Activated CD8-positive, alpha-beta memory T cell treated with anti-CD3 and anti-CD28 coated beads for 36 hours (primary cell): ENCODE measurements around the gene NELL1. TPM values are rescaled to one million over a fixed set of nuclear protein-coding genes. Genes with fewer than 3 reads are reported as not detected.
"Not testable (repeated sequence)": the region's sequence is repeated elsewhere in the genome, so short reads cannot be mapped to it uniquely, and the experiment has no call there.

ENCODE experiments used
- CTCF ChIA-PET: fragments of 350-600 bp; sonication (Branson Sonifier 250); formaldehyde crosslinking; loops from one replicate; lab custom pipeline; 2021; ENCODE audit warnings: antibody characterized with exemption; lab: Charles Lee
- POLR2A ChIA-PET: fragments of 350-600 bp; sonication (Branson Sonifier 250); formaldehyde crosslinking; loops from one replicate; lab custom pipeline; 2021; ENCODE audit warnings: antibody characterized with exemption; lab: Charles Lee
- total RNA-seq, 2 experiments: library from RNA; stranded (reverse); gene quantifications; one replicate each; pipeline ENCODE4 v1.2.3, GENCODE V29; 2021

Gene NELL1
- total RNA-seq, 2 experiments from 2014 or later = not detected

GRCh38 chr11:21258414-21258813 is 589.0 kb downstream of the NELL1 start:
- ChIA-PET POLR2A (no interaction called here), CTCF (no interaction called here)

GRCh38 chr11:21260101-21260500 is 590.7 kb downstream of the NELL1 start:
- ChIA-PET POLR2A (no interaction called here), CTCF (no interaction called here)

- ChIA-PET CTCF (no interaction called here), POLR2A (no interaction called here)
Observed at GRCh38 chr11:21262992-21263391, 593.6 kb downstream of the NELL1 start.

GRCh38 chr11:21264125-21264524 is 594.7 kb downstream of the NELL1 start:
- ChIA-PET POLR2A (no interaction called here), CTCF (no interaction called here)

- POLR2A ChIA-PET = no interaction called here
- CTCF ChIA-PET = no interaction called here
Observed at GRCh38 chr11:21268036-21268435, 598.6 kb downstream of the NELL1 start.

GRCh38 chr11:21272139-21272538 is 602.8 kb downstream of the NELL1 start:
- POLR2A ChIA-PET, CTCF ChIA-PET: not testable (repeated sequence)

GRCh38 chr11:21278840-21279239 is 609.5 kb downstream of the NELL1 start:
- CTCF ChIA-PET = no interaction called here
- POLR2A ChIA-PET = no interaction called here

- POLR2A ChIA-PET = no interaction called here
- CTCF ChIA-PET = no interaction called here
Observed at GRCh38 chr11:21285104-21285503, 615.7 kb downstream of the NELL1 start.

- ChIA-PET CTCF (no interaction called here), POLR2A (no interaction called here)
Observed at GRCh38 chr11:21289686-21290085, 620.3 kb downstream of the NELL1 start.

GRCh38 chr11:21295508-21295907 is 626.1 kb downstream of the NELL1 start:
- CTCF ChIA-PET = no interaction called here
- POLR2A ChIA-PET = no interaction called here

GRCh38 chr11:21301981-21302380 is 632.6 kb downstream of the NELL1 start:
- CTCF ChIA-PET = no interaction called here
- POLR2A ChIA-PET = no interaction called here

GRCh38 chr11:21306739-21307358 is 637.5 kb downstream of the NELL1 start:
- ChIA-PET POLR2A (no interaction called here), CTCF (no interaction called here)

GRCh38 chr11:21307874-21308273 is 638.5 kb downstream of the NELL1 start:
- CTCF ChIA-PET = no interaction called here

GRCh38 chr11:21316591-21316990 is 647.2 kb downstream of the NELL1 start:
- POLR2A ChIA-PET = no interaction called here
- CTCF ChIA-PET = no interaction called here

More at GRCh38 chr11:21307874-21308273, 638.5 kb downstream of the NELL1 start:
- POLR2A ChIA-PET = no interaction called here

GRCh38 chr11:21321072-21321471 is 651.7 kb downstream of the NELL1 start:
- CTCF ChIA-PET = no interaction called here
- POLR2A ChIA-PET = no interaction called here

GRCh38 chr11:21321530-21321929 is 652.1 kb downstream of the NELL1 start:
- CTCF ChIA-PET = no interaction called here
- POLR2A ChIA-PET = no interaction called here

- ChIA-PET CTCF (no interaction called here), POLR2A (no interaction called here)
Observed at GRCh38 chr11:21323617-21324016, 654.2 kb downstream of the NELL1 start.

GRCh38 chr11:21343204-21343603 is 673.8 kb downstream of the NELL1 start:
- ChIA-PET POLR2A (no interaction called here), CTCF (no interaction called here)

- CTCF ChIA-PET = no interaction called here
- POLR2A ChIA-PET = no interaction called here
Observed at GRCh38 chr11:21346361-21346760, 677.0 kb downstream of the NELL1 start.

GRCh38 chr11:21350613-21351012 is 681.2 kb downstream of the NELL1 start:
- POLR2A ChIA-PET = no interaction called here
- CTCF ChIA-PET = no interaction called here

GRCh38 chr11:21353425-21353824 is 684.0 kb downstream of the NELL1 start:
- CTCF ChIA-PET = interaction anchor here (0.6 to 0.9 kb wide), 2 partner anchors 9 to 37 kb away, joined by 3 read pairs; no protein-coding TSS in a partner anchor
- POLR2A ChIA-PET = no interaction called here
